K562 (cell line): ENCODE results near the gene FAM222A. TPM values are rescaled to one million over a fixed set of nuclear protein-coding genes. Genes with fewer than 3 reads are reported as not detected.

Source experiments
- CTCF ChIP-seq, 3 experiments: IDR thresholded peaks in 2 of 3; conservative IDR thresholded peaks in 1 of 3; 2 replicates each; pipeline ENCODE4 v1.5.1; 2011 to 2012; ENCODE audit warnings: low read length in 3 of 3, mild to moderate bottlenecking in 3 of 3, control low read depth in 2 of 3, improper control_type of control experiment in 1 of 3, inconsistent platforms in 1 of 3, low read depth in 1 of 3, mixed read lengths in 1 of 3, moderate library complexity in 1 of 3; ENCODE audit not compliant: insufficient read depth in 2 of 3
- FOXO4 ChIP-seq: fragments of 450-650 bp; formaldehyde crosslinking; IDR thresholded peaks from 2 replicates; pipeline ENCODE4 v1.4.0; 2020; ENCODE audit warnings: mild to moderate bottlenecking, moderate library complexity
- KLF6 ChIP-seq: fragments of 250-450 bp; sonication (Bioruptor Pico); IDR thresholded peaks from 2 replicates; pipeline ENCODE4 v1.4.0; 2020; ENCODE audit warnings: mild to moderate bottlenecking, moderate library complexity, borderline replicate concordance
- MECOM ChIP-seq: fragments of 250-450 bp; sonication (Bioruptor Pico); IDR thresholded peaks from 2 replicates; pipeline ENCODE4 v1.8.0; 2022; ENCODE audit warnings: inconsistent platforms
- ZFX ChIP-seq: sonication (generic); formaldehyde crosslinking; IDR thresholded peaks from 2 replicates; pipeline ENCODE4 v1.8.0; 2022; ENCODE audit warnings: mild to moderate bottlenecking, missing genetic modification reagents, moderate library complexity
- ZKSCAN8 ChIP-seq: fragments of 200-800 bp; sonication (Bioruptor generic); IDR thresholded peaks from 2 replicates; pipeline ENCODE4 v1.6.1; 2016; ENCODE audit warnings: missing genetic modification characterization, missing compliant biosample characterization
- ZNF12 ChIP-seq: sonication (generic); formaldehyde crosslinking; IDR thresholded peaks from 2 replicates; pipeline ENCODE4 v1.4.0; 2020; ENCODE audit warnings: mild to moderate bottlenecking, missing genetic modification reagents
- ZNF143 ChIP-seq: sonication (generic); formaldehyde crosslinking; IDR thresholded peaks from 2 replicates; pipeline ENCODE4 v1.9.0; 2022; ENCODE audit warnings: mild to moderate bottlenecking, missing genetic modification reagents
- polyA plus RNA-seq, 8 experiments: library from polyadenylated mRNA; depleted of rRNA in 4 of 8; stranded (reverse) in 5 of 8; unstranded in 3 of 8; fragments of >200 nt; fragmentation: Nextera tagmentation in 2 of 8; fragmentation: Illumina TruSeq in 1 of 8; extraction: Ambion mirVana in 2 of 8; extraction: Trizol in 1 of 8; gene quantifications; 2 replicates each; pipeline versions ENCODE4 v1.2.1 to v1.2.3, GENCODE V29; 2011 to 2014; ENCODE audit warnings: inconsistent platforms in 1 of 8, missing spikeins in 1 of 8
- total RNA-seq, 7 experiments: library from RNA; depleted of rRNA in 6 of 7; stranded (reverse); fragments of >200 nt in 6 of 7; fragmentation: Illumina TruSeq in 2 of 7; extraction: Trizol in 2 of 7; gene quantifications; 2 replicates each; pipeline versions ENCODE4 v1.2.1 to v1.2.3, GENCODE V29; 2011 to 2021; ENCODE audit warnings: low replicate concordance in 1 of 7

FAM222A gene
- total and polyA plus RNA-seq, 9 of the 15 experiments (the other 6 are each of a cell fraction or from before 2014, with no cell fraction given) = 0.03 to 0.36 (median 0.12) TPM; not detected in 1

GRCh38 chr12:109738878-109739665, 25.4 kb downstream of the FAM222A start (continued):
- TF ChIP-seq FOXO4 (CRISPR knock-in tag) (no peak), ZNF143 (no peak), ZKSCAN8 (CRISPR knock-in tag) (no peak), CTCF (IDR thresholded peaks at IDR 0.05 in 2 of 3, conservative IDR thresholded peaks at IDR 0.05 in 1 of 3; ENCODE audit: insufficient read depth in 2 of 3, low read depth in 1 of 3, low read length in 3 of 3) (no peak), MECOM (no peak), ZNF12 (CRISPR knock-in tag) (no peak), ZFX (CRISPR knock-in tag) (no peak), KLF6 (CRISPR knock-in tag) (no peak)
